Stimulated activated naive CD8-positive, alpha-beta T cell treated with anti-CD3 and anti-CD28 coated beads, Interleukin-15, Interleukin-2, amounts not matched to agents 100 ng/mL and 50 ng/mL, for 24 hours (primary cell): ENCODE results near the gene LGR4.
"Not testable (repeated sequence)": the region's sequence is repeated elsewhere in the genome, so short reads cannot be mapped to it uniquely, and the experiment has no call there.

Experiments used
- H3K27ac Mint-ChIP-seq: one replicate; pipeline ENCODE4 v1.8.0; 2021; ENCODE audit warnings: mild to moderate bottlenecking, mixed read lengths
- H3K27me3 Mint-ChIP-seq: one replicate; pipeline ENCODE4 v1.8.0; 2021; ENCODE audit warnings: mixed read lengths
- H3K36me3 Mint-ChIP-seq: one replicate; pipeline ENCODE4 v1.8.0; 2021; ENCODE audit warnings: low read depth, mixed read lengths
- H3K4me1 Mint-ChIP-seq: one replicate; pipeline ENCODE4 v1.8.0; 2021; ENCODE audit warnings: low read depth, mixed read lengths
- H3K4me3 Mint-ChIP-seq: one replicate; pipeline ENCODE4 v1.8.0; 2021; ENCODE audit warnings: mild to moderate bottlenecking, mixed read lengths
- H3K9me3 Mint-ChIP-seq: one replicate; pipeline ENCODE4 v1.8.0; 2021; ENCODE audit warnings: mixed read lengths

LGR4 gene, protein sequence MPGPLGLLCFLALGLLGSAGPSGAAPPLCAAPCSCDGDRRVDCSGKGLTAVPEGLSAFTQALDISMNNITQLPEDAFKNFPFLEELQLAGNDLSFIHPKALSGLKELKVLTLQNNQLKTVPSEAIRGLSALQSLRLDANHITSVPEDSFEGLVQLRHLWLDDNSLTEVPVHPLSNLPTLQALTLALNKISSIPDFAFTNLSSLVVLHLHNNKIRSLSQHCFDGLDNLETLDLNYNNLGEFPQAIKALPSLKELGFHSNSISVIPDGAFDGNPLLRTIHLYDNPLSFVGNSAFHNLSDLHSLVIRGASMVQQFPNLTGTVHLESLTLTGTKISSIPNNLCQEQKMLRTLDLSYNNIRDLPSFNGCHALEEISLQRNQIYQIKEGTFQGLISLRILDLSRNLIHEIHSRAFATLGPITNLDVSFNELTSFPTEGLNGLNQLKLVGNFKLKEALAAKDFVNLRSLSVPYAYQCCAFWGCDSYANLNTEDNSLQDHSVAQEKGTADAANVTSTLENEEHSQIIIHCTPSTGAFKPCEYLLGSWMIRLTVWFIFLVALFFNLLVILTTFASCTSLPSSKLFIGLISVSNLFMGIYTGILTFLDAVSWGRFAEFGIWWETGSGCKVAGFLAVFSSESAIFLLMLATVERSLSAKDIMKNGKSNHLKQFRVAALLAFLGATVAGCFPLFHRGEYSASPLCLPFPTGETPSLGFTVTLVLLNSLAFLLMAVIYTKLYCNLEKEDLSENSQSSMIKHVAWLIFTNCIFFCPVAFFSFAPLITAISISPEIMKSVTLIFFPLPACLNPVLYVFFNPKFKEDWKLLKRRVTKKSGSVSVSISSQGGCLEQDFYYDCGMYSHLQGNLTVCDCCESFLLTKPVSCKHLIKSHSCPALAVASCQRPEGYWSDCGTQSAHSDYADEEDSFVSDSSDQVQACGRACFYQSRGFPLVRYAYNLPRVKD

DNA sequence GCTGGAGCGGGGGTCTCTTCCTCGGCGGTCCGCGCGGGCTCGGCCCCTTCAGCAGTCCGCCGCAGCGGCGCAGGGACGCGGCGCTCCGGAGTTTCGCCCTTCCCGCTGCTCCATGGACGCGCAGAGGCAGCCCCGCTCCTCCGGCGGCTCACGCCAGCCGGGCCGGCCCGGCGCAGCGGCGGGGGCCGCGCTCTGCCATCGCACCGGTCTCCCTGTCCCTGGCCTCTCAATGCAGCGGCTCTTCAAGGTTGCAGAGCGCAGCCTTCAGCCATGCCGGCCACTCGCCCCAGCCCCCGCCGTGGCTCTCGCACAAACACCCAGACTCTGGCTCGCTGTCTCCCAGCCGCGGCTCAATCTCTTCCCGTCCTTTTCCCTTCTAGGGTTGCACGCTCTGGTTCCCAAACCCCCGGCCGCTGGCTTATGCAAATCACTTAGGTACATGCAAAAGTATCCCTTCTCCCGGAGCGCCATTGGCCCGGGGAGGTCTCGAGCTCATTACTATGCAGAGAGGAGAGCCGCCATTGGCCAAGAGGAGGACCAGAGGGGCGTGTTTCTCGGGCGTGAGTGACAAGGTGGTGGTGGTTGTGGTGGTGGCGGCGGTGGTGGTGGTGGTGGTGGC is at the start of gene LGR4:
Gene LGR4 (minus strand): TSS at position 393 of the 619 bp plus-strand sequence. CDS start 488 bp downstream, outside the sequence.
- H3K4me3 Mint-ChIP-seq = peak within 1 kb of the TSS; percentile 90
- H3K4me1 Mint-ChIP-seq = peaks cover 19% of the 10 kb centered on the region
- no peaks in the 10 kb centered on the region for H3K36me3 Mint-ChIP-seq
- H3K27ac Mint-ChIP-seq = peak within 1 kb of the TSS; percentile 18
- H3K9me3 Mint-ChIP-seq = no peaks in the 10 kb centered on the region
- peaks cover 42% of the 10 kb centered on the region for H3K27me3 Mint-ChIP-seq

DNA sequence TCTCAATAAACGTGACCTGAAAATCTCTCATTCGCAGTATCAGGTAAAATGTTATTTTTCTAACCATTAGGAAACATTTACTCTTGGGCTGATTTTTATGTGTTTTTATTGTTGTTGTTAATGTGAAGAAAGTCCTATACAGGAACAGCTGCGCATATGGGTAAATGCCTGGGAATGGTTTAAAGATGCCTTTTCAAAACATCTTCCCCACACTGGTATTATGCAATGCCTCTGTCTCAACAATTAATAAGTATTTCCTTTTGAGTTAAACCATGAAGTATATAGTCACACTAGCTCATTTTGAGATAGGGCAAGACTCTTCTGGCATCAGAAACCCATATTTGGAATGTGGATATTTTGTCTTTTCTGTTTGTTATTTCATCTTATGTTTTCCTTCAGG is 47.6 kb upstream of the LGR4 start:
- H3K27me3 Mint-ChIP-seq = peaks cover 13% of the 10 kb centered on the region
- no peaks in the 10 kb centered on the region for H3K36me3 Mint-ChIP-seq
- no peak overlapping the region for H3K27ac Mint-ChIP-seq
- H3K4me1 Mint-ChIP-seq = no peaks in the 10 kb centered on the region
- no peaks in the 10 kb centered on the region for H3K9me3 Mint-ChIP-seq
- H3K4me3 Mint-ChIP-seq = no peak overlapping the region

DNA sequence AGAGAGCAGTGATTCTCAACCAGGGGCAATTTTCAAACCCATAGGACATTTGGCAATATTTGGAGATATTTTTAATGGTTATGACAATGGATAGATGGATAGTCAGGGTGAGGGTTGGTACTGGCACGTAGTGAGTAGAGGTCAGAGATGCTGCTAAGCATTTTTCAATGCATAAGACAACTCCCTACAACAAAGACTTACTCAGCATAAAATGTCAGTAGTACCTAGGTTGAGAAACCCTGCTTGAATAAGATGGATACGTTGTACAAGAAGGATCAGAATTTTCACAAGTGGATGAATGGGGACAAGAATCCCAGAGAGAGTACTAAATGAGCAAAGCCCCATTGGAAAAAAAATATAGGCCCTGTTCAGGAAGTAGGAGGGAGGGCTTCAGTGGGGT is 45.9 kb upstream of the LGR4 start:
- Mint-ChIP-seq H3K4me3 (no peak overlapping the region), H3K9me3 (peaks cover 4% of the 10 kb centered on the region), H3K27ac (no peak overlapping the region), H3K4me1 (no peaks in the 10 kb centered on the region), H3K27me3 (peaks cover 14% of the 10 kb centered on the region), H3K36me3 (no peaks in the 10 kb centered on the region)

DNA sequence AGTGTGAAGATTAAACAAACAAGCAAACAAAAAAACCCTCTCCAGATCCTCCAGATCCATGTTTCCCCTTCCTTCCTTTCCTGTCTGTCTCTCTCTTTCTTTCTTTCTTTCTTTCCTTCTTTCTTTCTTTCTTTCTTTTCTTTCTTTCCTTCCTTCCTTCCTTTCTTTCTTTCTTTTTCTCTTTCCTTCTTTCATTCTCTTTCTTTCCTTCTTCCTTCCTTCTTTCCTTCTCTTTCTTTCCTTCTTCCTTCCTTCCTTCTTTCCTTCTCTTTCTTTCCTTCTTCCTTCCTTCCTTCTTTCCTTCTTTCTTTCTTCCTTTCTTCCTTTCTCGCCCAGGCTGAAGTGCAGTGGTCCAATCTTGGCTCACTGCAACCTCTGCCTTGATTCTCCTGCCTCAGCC is 44.9 kb upstream of the LGR4 start:
- not testable (repeated sequence) for H3K9me3 Mint-ChIP-seq

DNA sequence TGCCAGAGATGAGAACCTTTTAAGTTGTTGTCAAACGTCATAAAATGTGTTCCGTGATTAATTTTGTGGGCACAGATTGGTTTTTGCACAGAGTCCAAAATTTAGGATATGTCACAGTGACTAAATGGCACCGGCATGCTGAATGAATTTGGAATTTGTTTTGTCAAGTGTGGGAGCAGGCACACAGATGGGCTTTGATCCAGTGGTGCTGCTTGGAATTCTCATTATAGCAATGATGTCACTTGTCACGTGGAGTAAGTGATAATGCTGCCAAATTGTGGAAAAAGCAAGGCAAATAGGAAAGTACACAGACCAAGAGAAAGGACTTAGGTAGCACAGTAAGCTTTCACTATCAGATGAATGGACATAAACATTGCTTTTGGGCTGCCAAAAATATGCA is 42.0 kb upstream of the LGR4 start:
- Mint-ChIP-seq H3K9me3 (peaks cover 4% of the 10 kb centered on the region), H3K27ac (no peak overlapping the region), H3K4me1 (no peaks in the 10 kb centered on the region), H3K4me3 (no peak overlapping the region), H3K36me3 (peaks cover 9% of the 10 kb centered on the region), H3K27me3 (peaks cover 14% of the 10 kb centered on the region)

More for the DNA sequence above, 44.9 kb upstream of the LGR4 start:
- H3K27ac Mint-ChIP-seq, H3K36me3 Mint-ChIP-seq, H3K4me1 Mint-ChIP-seq, H3K4me3 Mint-ChIP-seq: not testable (repeated sequence)
- peaks cover 14% of the 10 kb centered on the region for H3K27me3 Mint-ChIP-seq

DNA sequence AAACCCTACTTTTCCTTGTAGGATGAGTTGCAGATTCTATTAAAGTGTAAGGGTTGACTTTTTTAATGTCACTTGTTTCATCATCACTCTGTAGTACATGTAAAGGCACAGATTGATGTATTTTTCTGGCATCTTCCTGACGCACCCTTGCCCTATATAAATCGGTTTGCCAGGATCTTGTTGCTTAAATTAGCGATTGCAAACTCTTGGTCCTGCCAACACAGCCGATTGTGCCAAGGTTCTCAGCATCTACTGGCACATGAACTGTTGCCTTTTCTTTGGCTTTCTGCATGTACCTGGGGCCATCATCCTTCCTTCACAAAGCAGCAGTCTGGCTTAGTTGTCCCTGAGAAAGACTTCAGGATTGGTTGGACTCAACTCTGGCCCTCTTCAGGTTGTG is 41.5 kb upstream of the LGR4 start:
- Mint-ChIP-seq H3K9me3 (peaks cover 4% of the 10 kb centered on the region), H3K36me3 (peaks cover 9% of the 10 kb centered on the region), H3K4me1 (no peaks in the 10 kb centered on the region), H3K4me3 (no peak overlapping the region), H3K27ac (no peak overlapping the region), H3K27me3 (peaks cover 14% of the 10 kb centered on the region)

DNA sequence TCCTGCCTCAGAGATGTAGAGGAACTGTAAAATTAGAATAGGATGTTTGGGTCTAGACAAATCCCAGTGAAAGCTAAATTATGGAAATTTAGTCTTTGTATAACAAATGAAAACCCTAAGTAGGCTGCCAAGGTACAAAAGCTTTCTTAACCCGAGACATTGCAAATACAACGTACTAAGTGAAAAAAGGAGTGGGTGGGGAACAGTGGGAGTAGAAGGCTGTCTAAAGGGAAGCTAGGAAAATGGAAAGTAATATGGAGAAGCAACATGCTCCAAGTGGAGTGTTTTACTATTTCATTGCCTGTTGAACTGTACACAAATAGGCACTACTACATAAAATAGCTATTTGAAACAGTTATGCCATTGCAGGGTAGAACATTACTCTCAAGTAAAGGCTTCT is 40.8 kb upstream of the LGR4 start:
- Mint-ChIP-seq H3K27ac (no peak overlapping the region), H3K4me1 (peaks cover 2% of the 10 kb centered on the region), H3K9me3 (peaks cover 4% of the 10 kb centered on the region), H3K36me3 (peaks cover 11% of the 10 kb centered on the region), H3K27me3 (peaks cover 8% of the 10 kb centered on the region), H3K4me3 (no peak overlapping the region)

GRCh38 chr11:27512238-27512637 is 39.6 kb upstream of the LGR4 start:
- Mint-ChIP-seq H3K36me3 (peaks cover 14% of the 10 kb centered on the region), H3K9me3 (peaks cover 4% of the 10 kb centered on the region), H3K4me1 (peaks cover 12% of the 10 kb centered on the region), H3K4me3 (no peak overlapping the region), H3K27me3 (peaks cover 3% of the 10 kb centered on the region), H3K27ac (no peak overlapping the region)

DNA sequence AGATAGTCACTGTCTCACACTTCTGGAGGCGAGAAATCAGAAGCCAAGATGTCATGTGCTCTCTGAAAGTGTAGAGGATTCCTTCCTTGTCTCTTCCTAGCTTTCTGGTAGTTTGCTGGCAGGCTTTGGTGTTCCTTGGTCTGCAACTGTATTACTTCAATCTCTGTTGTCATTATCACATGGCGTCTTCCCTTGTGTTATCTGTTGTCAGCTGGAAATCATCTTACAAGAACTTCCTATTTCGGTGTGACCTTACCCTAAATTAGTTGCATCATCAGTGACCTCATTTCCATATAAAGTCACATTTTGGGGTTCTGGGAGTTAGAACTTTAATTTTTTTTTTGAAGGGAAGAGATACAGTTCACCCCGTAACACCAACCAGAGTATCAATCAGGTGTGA is 37.3 kb upstream of the LGR4 start:
- Mint-ChIP-seq H3K4me1 (peaks cover 24% of the 10 kb centered on the region), H3K9me3 (peaks cover 4% of the 10 kb centered on the region), H3K27ac (no peak overlapping the region), H3K27me3 (no peaks in the 10 kb centered on the region), H3K4me3 (no peak overlapping the region), H3K36me3 (peaks cover 14% of the 10 kb centered on the region)

- Mint-ChIP-seq H3K4me1 (peaks cover 44% of the 10 kb centered on the region), H3K27me3 (no peaks in the 10 kb centered on the region)
These were observed 35.1 kb upstream of the LGR4 start for GRCh38 chr11:27507557-27508322.

DNA sequence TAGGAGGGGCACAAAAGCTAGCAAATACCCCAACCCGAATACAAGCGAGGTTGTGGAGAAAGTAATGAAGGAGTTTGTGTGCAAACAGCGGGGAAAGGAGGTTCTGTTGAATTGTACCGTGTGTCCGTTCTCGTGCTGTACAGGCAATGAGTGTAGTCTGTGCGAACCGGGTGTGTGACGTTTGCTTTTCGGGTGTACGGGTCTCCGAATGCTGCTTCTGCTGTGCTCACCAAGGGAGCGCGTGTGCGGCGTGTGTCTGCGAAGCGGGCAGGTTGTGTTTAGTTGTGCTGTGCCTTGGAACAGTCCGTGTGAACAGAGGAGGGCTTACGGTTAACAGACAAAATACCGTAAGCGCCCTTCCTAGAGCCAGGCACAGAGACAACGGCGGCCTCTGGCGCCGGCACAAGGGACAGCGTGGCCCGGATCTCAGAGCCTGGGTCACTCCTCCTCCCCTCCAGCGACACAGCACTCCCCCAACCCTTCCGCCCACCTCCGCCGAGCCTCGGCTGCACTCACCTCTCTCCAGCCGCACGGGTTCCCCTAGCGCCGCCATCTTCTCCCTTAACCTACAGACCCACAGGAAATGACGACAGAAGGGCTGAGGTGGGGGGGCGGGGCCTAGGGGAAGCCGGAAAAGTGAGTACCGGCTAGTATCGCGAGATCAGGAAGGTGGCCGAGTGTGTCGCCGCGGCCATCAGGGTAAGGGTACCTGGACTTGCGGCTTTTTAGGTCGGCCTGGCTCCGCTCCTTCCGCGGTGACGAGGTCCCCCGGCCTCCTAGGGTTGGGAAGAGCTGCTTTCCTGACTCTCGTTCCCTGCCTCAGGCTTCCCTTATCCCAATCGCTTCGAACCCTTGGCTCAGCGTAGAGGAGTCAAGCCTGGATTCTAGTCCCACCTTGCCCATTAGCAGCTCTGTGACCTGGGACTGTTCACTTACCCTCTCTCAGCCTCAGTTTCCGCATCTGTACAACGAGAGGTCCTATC is 33.9 kb upstream of the LGR4 start, which contains the start of gene LIN7C:
Gene LIN7C (minus strand): TSS at position 570 of the 983 bp plus-strand sequence. CDS start 17 bp downstream, at position 553.
- Mint-ChIP-seq H3K36me3 (peaks cover 35% of the 10 kb centered on the region), H3K4me1 (peaks cover 56% of the 10 kb centered on the region), H3K9me3 (no peaks in the 10 kb centered on the region), H3K4me3 (peak within 1 kb of the TSS; percentile 98), H3K27me3 (no peaks in the 10 kb centered on the region), H3K27ac (peak within 1 kb of the TSS; percentile 96)

More at GRCh38 chr11:27507557-27508322, 35.1 kb upstream of the LGR4 start:
- Mint-ChIP-seq H3K4me3 (peak overlapping the region; percentile 98), H3K36me3 (peaks cover 24% of the 10 kb centered on the region), H3K9me3 (no peaks in the 10 kb centered on the region), H3K27ac (peak overlapping the region; percentile 96)

GRCh38 chr11:27505781-27506180 is 33.2 kb upstream of the LGR4 start:
- Mint-ChIP-seq H3K27ac (peak overlapping the region; percentile 96), H3K36me3 (peaks cover 33% of the 10 kb centered on the region), H3K4me3 (peak overlapping the region; percentile 98), H3K4me1 (peaks cover 56% of the 10 kb centered on the region), H3K27me3 (no peaks in the 10 kb centered on the region), H3K9me3 (no peaks in the 10 kb centered on the region)

DNA sequence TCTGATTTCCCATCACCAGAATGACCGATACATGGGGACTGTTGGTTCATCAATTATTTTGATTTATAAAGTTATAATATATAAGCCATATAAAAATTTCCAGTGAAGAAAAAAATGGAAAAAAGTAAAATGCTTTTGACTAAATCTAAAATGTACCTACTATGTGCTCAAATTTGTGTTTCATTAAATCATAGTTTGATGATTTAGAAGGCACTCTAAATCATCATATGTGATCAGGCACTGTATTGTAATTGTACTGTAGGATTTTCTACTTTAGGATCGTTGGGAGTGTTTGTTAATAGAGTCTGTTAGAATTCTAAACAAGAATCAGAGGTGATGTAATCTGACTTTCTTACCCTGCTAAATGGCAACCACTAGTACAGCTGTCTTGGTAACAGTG is 31.6 kb upstream of the LGR4 start:
- H3K27me3 Mint-ChIP-seq = no peaks in the 10 kb centered on the region
- H3K9me3 Mint-ChIP-seq = no peaks in the 10 kb centered on the region
- H3K4me3 Mint-ChIP-seq = no peak overlapping the region
- H3K36me3 Mint-ChIP-seq = peaks cover 42% of the 10 kb centered on the region
- H3K27ac Mint-ChIP-seq = no peak overlapping the region
- H3K4me1 Mint-ChIP-seq = peaks cover 59% of the 10 kb centered on the region
